HG03139 (cell line): ENCODE measurements around the gene COMMD10.

Source experiments
- ATAC-seq: cut with Tn5 transposase; IDR thresholded peaks from one replicate; pipeline ENCODE4 v1.9.1; 2021; ENCODE audit not compliant: unreplicated experiment

COMMD10 gene

GRCh38 chr5:116209166-116209565 is 124.3 kb downstream of the COMMD10 start:
- ATAC-seq: no peak

DNA sequence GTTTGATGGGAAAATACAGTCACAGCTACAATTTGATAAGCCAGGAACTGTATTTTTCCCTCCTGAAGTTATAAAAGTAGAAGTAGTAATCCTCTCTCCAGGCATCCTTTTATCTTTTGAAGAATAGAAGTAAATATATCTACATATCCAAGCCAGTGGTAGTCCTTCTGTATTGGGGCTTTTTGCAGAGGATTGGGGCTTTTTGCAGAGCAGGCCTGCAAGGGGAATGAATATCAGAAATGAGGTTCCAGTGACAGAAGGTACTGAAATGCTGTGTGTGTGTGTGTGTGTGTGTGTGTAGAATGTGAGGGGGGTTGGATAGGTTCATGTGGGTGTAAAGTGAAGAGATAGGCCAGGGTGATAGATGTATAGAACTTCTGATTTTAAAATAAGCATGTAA is 127.4 kb downstream of the COMMD10 start:
- ATAC-seq: no peak

- no peak for ATAC-seq
These were observed 131.4 kb downstream of the COMMD10 start for GRCh38 chr5:116216246-116216645.

DNA sequence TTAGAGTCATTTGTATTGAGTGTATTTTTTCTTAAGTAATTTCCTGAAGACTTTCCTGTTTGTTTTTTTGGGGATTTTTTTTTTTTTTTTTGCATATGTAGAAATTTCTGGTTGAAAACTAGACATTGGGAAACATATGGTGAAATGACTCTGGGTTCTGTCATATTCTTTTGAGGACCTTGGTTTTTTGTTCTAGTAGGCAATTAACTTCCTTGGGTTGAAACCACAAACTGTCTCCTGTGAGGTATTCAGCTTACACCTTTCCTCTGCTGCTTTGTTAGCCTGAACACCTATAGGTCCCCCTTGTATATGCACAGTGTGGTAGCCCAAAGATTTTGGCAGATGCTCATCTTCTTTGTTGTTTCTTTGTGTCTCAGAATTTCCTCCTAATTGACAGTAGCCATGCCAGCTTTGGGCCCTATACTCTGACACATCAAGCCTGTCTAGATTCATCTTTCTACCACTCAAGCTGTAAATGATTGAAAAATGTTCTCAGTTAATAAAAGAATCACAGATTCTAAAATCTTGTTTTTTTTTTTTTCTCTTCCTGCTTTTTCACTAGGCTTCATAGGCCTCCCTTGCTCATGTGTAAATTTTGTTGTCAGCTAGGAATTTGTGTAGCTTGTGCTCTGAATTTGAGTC is 140.6 kb downstream of the COMMD10 start:
- ATAC-seq: no peak

GRCh38 chr5:116229131-116229689 is 144.4 kb downstream of the COMMD10 start:
- no peak for ATAC-seq

- ATAC-seq: no peak
These were observed 146.5 kb downstream of the COMMD10 start for GRCh38 chr5:116231288-116231687.

DNA sequence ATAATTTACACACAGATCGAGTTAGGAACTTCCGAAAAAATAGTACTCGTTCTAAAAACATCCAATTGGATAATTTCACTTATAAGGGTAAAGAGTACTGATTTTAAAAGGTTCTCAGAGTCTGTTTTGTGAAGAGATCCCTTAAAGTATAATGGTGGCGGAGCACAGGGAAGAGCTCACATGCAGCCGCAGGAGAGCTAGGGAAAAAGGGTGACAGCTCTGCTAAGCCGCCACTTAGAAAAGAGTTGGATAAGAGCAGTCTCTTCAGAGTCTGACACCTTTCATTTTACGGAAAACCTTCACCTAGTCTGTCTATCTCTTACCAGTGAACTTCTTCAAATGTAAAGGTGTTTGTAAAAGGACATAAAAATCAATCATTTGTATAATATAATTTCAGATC is 149.9 kb downstream of the COMMD10 start:
- no peak for ATAC-seq

DNA sequence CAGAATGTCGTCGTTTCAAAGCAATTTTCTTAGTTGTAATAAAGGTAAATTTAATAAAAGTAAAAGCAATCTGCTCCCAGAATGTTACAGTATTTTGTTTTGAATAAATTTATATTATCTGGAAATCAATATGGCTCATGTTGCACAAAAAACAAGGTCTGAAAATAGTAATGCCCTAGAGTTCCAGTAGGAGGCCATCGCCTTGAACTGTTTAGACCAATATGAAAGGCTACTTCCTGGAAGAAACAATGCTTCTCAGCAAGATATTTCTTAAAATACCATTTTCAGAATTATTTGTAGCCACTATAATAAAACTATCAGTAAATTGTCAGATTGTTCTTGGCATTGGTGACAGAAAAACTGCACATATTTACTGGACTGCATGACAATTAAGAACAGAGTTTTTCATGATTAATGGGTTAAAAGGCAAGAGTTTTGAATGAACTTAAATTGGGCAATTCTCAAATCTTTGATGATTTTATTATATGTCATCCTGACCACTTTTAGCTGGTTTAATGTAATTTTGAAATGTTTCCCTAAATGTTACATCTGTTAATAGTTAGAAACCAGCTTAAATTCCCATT is 153.2 kb downstream of the COMMD10 start:
- no peak for ATAC-seq

DNA sequence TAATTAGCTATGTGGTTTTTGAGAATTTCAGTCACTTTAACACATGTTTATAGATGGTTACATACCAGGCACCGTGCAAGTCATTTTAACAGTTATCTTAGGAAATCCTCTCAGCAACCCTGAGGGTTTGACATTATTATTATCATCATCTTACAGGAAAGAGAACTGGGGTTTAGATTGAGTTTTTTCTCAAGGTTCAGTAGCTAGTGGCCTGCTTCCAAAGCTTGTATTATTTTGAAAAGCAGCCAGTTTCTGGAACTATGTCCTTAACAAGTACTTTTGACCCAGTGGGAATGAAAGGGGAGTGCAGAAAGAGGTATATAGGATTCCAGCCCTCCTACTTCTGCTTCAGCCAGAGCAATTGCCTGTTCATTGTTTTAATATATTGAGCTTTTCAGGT is 157.5 kb downstream of the COMMD10 start:
- no peak for ATAC-seq

DNA sequence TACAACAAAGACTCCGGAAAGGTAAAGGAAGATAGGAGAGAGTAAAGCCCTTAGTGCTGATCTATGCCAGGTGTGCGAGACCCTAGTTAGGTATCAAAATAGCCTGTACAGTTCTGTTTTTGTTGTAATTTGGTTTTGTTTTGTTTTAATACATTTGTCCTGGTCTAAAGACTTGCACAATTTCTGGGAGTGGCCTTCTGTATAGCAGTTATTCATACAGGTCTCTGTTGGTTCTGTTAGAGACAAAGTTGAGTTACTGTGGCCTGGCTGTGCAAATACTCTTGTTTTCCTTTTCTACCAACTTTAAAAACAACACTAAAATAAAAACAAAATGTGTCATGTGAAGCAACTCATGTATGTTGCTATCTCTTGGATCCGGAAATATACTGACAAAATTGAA is 163.6 kb downstream of the COMMD10 start:
- ATAC-seq: no peak

GRCh38 chr5:116249648-116250047 is 164.8 kb downstream of the COMMD10 start:
- no peak for ATAC-seq

DNA sequence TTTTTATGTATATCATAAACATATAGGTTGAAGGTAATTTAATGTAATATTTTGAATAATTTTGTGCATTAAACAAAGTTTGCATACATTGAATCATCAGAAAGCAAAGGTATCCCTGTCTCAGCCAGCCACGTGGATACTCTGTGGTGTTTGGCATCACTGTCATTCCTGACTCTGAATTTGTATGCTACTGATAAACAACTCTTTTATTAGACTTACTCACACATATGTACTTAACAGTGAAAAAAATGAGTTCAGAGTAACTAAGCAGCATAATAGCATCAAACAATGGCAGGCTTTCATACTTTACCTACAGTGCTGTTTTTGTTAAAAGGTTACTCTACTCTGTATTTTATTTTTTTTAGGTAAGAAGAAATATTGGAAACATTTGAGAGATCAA is 171.9 kb downstream of the COMMD10 start:
- ATAC-seq: no peak

GRCh38 chr5:116265471-116265870 is 180.6 kb downstream of the COMMD10 start:
- ATAC-seq: no peak

GRCh38 chr5:116271446-116272025 is 186.7 kb downstream of the COMMD10 start:
- ATAC-seq: no peak

DNA sequence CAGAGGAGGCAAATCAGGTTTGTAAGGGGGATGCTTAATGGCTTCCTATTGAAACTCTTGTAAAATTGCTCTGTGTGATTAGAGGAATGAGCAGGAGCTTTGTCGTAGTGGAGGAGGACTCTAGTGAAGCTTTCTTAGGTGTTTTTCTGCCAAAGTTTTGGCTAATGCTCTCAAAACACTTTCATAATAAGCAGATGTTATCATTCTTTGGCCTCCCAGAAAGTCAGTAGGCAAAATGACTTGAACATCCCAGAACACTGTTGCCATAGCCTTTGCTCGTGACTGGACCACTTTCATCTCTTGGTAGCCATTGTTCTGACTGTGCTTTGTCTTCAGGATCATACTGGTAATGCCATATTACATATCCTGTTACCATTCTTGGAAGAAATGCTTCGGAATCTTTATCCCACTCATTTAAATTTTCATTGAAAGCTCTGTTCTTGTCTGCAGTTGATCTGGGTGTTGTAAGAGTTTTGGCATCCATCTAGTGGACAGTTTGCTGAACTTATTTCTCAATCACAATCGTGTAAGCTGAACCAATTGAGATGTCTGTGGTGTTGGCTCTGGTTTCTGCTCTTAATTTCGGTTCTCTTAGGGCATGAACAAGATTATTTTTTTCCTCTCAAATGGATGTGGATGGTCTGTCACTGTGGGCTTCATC is 187.6 kb downstream of the COMMD10 start:
- ATAC-seq: no peak

GRCh38 chr5:116273448-116274242 is 188.8 kb downstream of the COMMD10 start:
- ATAC-seq: peak; percentile 93

GRCh38 chr5:116274251-116274650 is 189.4 kb downstream of the COMMD10 start:
- no peak for ATAC-seq

DNA sequence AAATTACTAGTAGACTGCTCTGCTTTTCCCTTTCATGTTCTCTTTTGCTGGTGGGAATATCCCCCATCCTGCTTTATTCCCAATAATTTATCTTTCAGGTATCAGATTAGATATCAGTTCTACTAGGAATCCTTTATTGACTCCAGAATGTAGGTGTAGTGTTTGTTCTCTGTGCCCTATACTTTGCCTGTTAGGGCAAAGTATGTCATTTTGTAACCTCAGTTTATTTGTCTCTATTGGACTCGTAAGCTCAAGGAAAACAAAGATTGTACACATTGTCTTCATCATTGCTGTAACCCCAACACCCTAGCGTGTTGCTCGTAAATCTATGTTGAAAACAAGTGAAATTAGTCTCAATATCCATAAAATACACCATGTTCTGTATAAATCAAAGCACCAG is 190.5 kb downstream of the COMMD10 start:
- no peak for ATAC-seq

- no peak for ATAC-seq
These were observed 192.1 kb downstream of the COMMD10 start for GRCh38 chr5:116276952-116277351.

- ATAC-seq: no peak
These were observed 195.5 kb downstream of the COMMD10 start for GRCh38 chr5:116280149-116280803.

GRCh38 chr5:116281309-116281708 is 196.5 kb downstream of the COMMD10 start:
- no peak for ATAC-seq
